GM21390 (cell line): ENCODE data around the gene CWC22.
"Not testable (repeated sequence)": the region's sequence is repeated elsewhere in the genome, so short reads cannot be mapped to it uniquely, and the experiment has no call there.

Experiments used
- ATAC-seq: cut with Tn5 transposase; IDR thresholded peaks from one replicate; pipeline ENCODE4 v1.9.1; 2021; ENCODE audit not compliant: unreplicated experiment

The CWC22 gene

GRCh38 chr2:180006781-180007579 lies at the start of gene CWC22:
Gene CWC22 (minus strand): TSS chr2:180007297. CDS start chr2:179993341, 13,956 bp downstream.
- peak; percentile 98 for ATAC-seq

DNA sequence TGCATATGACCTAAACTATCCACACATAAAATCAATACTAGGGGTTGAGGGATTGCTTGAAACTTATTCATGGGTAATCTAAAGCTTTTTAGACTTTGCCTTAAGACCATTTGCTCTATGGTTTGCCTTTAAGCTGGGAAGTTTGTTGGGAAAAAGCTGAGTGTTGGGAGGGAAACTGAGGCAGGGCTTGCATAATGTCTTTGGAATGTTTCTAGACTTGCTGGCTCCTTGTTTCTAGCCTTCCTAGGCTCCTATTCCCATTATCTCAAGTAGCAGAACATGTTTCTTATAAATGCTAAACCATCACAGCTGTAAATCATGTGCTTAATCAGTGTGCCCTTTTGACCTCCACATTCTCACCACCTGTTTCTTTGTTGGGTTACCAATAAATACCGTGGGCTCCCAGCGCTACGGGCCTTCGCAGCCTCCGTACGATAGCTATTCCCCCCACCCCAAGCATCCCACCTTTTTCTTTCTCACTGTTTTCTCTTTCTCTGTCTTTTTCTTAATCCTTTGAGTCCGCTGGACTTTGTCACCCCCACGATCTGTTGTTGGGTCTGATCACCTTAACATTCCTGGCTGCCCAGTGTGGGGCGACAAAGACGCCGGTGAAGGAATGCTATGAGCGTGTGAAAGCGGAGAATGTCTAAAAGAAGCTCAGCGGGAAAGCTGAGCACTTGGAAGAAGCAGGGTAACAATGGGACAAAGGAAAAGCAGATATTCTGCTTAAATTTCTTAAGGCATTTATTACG lies 49.4 kb upstream of the CWC22 start:
- ATAC-seq: no peak

DNA sequence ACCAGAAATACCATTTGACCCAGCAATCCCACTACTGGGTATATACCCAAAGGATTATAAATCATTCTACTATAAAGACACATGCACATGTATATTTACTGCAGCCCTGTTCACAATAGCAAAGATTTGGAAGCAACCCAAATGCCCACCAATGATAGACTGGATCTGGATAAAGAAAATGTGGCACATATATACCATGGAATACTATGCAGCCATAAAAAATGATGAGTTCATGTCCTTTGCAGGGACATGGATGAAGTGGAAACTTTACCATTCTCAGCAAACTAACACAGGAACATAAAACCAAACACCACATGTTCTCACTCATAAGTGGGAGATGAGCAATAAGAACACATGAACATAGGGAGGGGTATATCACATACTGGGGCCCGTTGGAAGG lies 47.5 kb upstream of the CWC22 start:
- not testable (repeated sequence) for ATAC-seq

GRCh38 chr2:180050246-180050645 lies 43.1 kb upstream of the CWC22 start:
- no peak for ATAC-seq

DNA sequence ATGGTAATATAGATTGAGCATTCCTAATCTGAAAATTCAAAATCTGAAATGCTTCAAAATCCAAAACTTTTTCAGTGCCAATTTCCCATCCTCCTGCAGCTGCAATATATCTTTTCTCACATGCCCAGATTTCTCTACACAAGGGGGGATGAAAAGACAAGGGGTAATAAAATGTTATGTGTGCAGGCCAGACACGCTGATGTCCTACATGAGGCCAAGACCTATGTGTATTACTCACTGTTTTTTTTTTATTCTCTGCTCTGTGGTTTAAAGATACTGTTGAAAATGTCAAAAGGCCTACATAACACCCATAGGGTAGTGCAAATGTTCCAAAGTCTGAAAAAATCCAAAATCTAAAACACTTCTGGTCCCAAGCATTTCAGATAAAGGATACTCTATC lies 41.2 kb upstream of the CWC22 start:
- ATAC-seq: no peak

DNA sequence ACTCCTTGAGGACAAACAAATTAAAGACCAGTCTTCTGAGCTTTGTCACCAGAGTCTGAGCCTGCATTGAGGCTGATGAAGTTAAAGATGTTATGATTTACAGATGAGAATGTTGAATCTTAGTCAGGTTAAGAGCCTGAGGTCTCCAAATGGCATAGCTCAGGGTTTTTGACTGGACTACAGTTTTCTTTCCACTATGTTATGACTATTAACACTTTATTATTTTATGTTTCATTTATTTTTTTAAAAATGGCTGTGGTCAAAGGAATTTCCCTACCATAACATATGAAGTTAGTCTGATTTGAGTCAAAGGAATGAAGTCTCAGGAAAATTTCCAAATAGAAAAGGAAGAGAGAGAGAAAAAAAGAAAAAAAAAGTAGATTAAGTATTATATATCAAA lies 39.7 kb upstream of the CWC22 start:
- ATAC-seq: no peak

DNA sequence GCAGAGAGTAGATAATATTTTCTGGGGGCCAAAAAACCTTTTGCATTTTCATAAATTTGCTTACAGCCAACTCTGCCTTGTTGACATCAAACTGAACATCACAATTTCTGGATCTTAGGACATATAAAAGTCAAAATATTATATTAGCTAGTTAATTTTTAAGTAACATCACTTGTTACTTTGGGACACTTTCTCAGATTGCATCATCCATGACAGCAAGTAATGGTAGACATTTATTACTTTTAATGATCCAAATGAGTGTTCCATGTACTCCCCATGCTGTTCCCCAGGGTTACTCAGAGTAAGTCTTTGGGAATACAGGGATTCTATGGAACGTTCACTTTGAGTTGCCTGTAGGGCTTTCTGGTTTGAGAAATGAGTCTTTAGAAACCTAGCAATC lies 39.1 kb upstream of the CWC22 start:
- ATAC-seq: no peak

DNA sequence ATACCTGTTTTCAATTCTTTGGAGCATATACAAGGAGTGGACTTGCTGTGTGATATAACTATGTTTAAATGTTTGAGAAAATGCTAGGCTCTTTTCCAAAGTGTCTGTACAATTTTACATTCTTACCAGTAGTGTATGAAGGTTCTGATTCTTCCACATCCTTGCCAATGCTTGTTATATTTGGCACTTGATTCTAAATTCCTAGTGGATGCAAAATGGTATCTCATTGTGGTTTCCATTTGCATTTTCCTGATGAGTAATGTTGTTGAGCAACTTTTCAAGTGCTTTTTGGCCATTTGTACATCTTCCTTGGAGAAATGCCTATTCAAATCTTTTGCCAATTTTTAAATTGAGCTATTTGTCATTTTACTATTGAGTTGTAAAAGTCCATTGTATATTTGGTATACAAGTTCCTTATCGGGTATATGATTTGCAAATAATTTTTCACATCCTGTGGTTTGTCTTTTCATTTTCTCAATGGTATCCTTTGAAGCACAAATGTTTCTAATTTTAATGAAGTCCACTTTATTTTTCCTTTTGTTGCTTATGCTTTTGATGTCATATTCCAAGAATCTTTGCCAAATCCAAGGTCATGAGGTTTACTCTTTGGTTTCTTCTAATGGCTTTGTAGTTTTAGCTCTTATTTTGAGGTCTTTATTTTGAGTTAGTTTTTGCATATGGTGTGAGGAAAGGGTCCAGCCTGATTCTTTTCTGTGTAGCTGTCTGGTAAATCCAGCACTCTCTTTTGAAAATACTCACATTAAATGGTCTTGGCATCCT lies 33.2 kb upstream of the CWC22 start:
- ATAC-seq: no peak

DNA sequence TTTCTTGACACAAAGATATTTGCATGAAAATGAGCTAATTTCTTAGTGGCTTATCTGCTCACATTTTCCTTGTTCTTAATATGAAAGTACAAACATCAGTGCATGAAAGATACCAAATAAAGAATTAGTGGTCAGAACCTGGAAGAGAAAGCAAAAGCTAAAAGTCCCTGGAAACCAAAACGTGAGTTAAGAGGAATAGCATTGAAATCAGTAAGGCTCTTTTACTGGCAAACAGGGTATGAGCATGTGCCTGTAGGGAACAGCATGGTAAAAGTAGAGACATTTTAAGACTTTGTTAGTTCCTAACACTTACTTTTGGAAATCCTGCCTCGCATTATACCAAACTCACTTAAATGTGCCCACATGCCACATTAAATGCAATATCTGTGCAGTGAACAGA lies 31.9 kb upstream of the CWC22 start:
- no peak for ATAC-seq

DNA sequence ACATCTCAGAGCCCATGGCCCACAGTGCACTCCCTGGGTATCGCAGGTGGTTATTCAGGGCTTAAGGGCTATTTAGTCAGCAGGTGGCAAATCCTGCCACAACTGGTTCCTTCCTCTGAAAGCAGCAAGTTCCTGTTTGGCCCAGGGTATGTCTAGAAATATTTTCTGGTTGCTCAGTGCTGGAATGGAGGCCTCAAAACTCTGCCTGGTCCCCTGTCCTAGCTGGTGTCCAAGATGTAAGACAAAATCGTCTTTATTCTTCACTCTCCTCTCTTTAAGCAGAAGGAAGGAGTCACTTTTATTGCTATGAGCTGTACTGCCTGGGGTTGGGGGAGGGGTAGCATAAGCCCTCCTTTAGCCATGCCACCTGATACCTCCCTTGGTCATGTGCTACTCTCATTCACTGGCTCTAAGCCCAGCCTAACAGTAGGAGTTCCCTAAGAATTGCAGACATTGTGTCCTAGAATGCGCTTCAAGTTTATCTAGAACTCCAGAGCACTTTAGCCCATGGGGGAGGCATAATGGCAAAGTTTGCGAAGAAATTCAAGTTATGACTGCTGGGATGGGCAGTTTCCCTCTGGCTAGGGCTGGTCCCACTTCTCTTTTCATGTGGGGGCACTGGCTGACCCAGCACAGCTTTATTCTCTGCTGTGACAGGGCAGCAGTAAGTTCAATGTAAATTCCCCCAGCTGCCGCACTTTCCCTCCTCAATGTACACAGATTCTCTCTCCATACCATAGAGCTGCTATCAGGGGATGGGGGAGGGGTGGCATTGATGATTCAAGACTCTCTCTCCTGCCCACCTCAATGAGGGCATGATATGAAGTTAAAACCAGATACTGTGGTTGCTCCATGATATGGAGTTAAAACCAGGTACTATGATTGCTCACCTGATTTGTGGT lies 27.1 kb upstream of the CWC22 start:
- no peak for ATAC-seq

GRCh38 chr2:180029575-180029974 lies 22.5 kb upstream of the CWC22 start:
- ATAC-seq: no peak

GRCh38 chr2:180021850-180022249 lies 14.8 kb upstream of the CWC22 start:
- no peak for ATAC-seq

GRCh38 chr2:180017784-180018183 lies 10.7 kb upstream of the CWC22 start:
- ATAC-seq: no peak

GRCh38 chr2:180016937-180017336 lies 9.8 kb upstream of the CWC22 start:
- ATAC-seq: no peak

GRCh38 chr2:180015951-180016709 lies 9.0 kb upstream of the CWC22 start:
- ATAC-seq: no peak

GRCh38 chr2:180012523-180012922 lies 5.4 kb upstream of the CWC22 start:
- ATAC-seq: no peak

GRCh38 chr2:180010701-180011100 lies 3.6 kb upstream of the CWC22 start:
- no peak for ATAC-seq

DNA sequence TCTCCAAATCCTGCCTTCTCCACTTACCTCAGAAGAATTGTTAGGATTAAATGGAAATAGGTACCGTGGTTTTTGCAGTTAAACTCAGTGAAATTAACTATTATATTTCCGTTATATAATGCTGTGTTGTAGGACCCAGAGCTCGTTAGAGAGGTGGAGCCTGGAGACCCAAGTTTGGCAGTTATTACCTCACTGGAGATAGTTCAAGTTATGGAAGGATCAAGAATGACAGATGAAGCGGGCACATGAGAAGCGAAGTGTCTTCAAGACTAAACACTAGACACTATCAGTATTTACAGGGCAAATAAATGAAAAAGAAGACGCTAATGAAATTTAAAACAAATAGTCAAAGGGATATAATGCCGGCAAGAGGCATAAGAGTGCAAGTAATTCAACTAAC lies 866 bp downstream of the CWC22 start:
- ATAC-seq: no peak

- not testable (repeated sequence) for ATAC-seq
Measured at GRCh38 chr2:180005465-180005864, 1.6 kb downstream of the CWC22 start.

- ATAC-seq: no peak
Measured at GRCh38 chr2:180004731-180005130, 2.4 kb downstream of the CWC22 start.
